DMS114 treated with DMSO at 0.1 percent for 48 hours (cell line): ENCODE results near the gene ZFAND3.

Experiments used
- DNase-seq: peaks from one replicate; lab custom pipeline; 2025; ENCODE audit not compliant: unreplicated experiment; lab: John Stamatoyannopoulos, UW

ZFAND3 gene

GRCh38 chr6:37819177-37819801 lies at the start of gene ZFAND3:
TSS of gene ZFAND3 (plus strand) at chr6:37819727. CDS start at chr6:37819946, 219 bp downstream.
- peak; percentile 97 for DNase-seq

DNA sequence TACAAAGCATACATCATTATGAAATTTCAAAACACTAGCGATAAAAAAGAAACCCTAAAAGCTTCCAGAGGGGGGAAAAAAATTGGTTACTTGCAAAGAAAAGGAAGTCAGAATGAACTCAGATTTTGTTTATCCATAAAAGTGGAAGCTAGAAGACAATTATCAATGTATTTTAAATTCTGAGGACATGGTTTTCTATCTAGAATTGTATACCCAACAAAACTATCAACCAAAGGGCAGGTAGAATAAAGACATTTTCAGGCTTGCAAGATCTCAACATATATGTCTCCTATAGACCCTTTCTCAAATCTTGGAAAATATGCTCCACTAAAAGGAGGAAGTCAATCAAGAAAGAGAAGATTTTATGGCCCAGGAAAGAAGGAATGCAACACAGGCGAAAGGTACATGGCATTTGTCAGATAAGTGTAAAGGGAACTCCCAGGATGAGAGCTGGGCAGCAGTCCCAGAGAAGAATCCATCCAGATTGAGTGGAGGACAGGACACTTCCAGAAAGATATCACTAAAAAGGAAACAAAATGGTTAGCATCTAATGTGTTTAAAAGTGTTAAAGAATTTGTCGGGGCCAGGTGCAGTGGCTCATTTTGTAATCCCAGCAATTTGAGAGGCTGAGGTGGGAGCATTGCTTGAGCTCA lies 45.4 kb upstream of the ZFAND3 start:
- DNase-seq, result no peak

DNA sequence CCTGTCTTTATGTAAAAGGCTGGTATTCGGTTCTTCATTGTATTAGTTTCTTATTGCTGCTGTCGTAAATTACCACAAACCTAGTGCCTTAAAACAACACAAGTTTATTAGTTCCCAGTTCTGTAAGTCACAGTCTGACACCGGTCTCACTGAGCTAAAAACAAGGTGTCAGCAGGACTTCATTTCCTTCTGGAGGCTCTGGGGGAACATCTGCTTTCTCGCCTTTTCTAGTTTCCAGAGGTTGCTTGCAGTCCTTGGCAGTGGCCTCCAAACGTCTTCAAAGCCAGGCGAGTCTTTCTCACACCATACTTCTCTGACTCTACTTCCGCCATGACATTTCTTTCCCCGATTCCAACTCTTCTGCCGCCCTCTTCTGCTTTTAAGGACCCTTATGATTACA lies 43.0 kb upstream of the ZFAND3 start:
- DNase-seq, result no peak

GRCh38 chr6:37777272-37777834 lies 42.2 kb upstream of the ZFAND3 start:
- no peak for DNase-seq

DNA sequence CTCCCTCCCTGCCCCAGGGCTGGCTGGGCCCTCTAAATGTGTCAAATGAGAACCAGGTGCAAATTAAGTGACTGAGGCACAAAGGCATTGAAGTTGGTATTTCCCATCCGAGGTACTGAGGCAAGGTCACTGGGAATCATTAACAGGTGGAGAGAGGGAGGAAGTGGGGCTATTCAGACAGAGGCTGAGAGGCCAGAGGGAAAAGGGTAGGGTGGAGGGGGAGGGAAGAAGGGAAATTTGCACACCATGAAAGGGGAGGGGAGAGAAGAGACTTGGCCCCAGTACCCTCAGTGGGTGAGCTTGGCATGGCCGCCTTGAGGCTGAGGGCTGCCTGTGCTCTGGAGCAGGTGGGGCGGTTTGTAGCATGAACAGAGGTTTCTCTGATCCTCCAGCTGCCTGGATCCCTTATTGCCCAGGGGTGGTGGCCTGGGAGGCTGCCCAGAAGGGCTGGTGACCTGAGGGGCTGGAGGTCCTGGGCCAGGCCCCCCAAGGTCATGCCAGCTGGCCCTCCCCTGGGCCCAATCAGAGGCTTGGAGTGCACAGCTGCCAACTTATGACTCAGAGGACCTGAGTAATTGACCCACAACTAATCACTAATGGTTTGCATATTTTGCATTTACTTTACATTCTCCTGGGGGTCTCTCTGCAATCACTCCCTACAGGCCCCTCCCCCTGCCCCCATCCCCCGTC lies 40.3 kb upstream of the ZFAND3 start:
- no peak for DNase-seq

DNA sequence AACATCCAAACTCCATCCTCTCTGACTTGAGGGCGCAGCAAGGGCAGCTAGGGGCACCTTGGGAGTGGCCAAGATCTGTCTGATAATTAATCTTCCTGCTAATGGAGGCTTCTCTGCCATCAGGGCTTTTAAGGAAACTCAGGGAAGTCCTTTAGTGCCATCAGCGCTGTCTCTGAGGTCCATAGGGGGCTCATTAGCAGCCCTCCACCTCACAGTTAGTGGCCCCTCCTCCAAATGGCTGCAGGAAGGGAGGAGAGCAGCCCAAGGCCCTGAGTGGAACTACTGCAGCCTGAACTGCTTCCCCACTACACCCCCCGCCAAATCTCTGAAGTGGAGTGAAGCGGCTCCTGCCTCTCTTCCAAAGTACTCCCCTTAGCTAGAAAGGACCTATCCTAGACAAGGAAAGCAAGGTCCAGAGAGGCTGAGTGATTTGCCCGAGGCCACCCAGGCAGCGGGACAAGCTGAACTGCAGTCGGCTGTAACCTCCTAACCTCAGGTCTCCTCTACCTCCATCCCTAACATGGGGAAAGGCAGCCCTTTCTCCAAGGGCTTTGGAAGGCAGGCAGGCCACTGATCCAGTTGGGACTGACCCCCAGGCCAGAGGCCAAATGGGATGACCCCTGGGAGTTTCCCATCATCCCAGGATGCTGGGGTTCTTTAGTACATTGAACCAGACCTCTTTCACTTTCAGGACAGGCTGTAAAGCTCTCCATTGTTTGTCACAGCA lies 39.5 kb upstream of the ZFAND3 start:
- no peak for DNase-seq

- no peak for DNase-seq
These were observed 37.7 kb upstream of the ZFAND3 start for GRCh38 chr6:37781788-37782187.

GRCh38 chr6:37783025-37783855 lies 36.3 kb upstream of the ZFAND3 start:
- no peak for DNase-seq

- DNase-seq, result no peak
These were observed 35.5 kb upstream of the ZFAND3 start for GRCh38 chr6:37783856-37784584.

DNA sequence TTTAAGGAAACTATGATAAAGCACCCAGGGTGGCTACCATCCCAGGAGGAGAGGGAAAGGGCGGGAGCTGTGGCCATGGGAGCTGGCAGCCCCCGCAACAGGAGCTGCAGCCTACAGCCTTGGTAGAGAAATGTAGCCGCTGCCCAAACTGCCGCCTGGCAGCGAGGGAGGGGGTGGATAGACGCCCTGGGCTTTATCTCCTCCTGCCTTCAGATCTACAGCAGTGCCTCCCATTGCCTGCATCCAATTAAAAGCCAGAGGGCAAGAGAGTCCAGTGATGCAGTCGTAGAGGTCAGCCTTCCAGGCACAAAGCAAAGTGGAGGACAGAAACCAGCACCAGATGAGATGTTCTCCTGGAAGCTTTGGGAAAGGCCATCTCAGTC lies 35.0 kb upstream of the ZFAND3 start:
- no peak for DNase-seq

DNA sequence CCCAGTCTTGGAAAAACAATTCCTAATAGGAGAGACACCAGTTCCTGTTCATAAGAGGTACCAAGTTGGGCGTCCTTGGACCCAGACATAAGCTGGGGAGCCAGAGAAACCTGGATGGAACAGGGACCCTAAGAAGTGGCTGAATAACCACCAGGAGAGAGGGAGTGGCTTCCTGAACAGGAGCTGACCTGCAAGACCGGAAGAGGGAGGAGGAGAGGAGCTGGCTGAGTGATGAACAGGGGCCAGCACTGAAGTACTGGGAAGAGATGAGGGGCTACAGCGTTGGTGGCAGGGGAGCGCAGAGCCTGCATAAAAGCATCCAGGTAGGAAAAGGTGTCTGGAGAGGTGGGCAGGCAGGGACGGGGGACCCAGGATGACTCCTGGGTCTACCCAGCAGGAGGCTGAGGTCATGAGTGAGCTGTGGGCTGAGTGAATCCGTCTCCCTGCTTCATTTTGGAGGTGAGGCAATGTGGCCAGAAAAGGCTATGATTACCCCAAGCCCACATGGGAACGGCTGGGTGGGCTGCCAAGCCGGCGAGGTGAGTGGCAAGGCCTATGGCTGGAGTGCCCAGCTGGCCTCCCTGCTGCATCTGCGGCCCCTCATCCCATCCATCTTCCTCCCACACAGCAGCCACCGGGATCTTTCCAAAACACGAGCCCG lies 34.4 kb upstream of the ZFAND3 start:
- DNase-seq, result no peak

DNA sequence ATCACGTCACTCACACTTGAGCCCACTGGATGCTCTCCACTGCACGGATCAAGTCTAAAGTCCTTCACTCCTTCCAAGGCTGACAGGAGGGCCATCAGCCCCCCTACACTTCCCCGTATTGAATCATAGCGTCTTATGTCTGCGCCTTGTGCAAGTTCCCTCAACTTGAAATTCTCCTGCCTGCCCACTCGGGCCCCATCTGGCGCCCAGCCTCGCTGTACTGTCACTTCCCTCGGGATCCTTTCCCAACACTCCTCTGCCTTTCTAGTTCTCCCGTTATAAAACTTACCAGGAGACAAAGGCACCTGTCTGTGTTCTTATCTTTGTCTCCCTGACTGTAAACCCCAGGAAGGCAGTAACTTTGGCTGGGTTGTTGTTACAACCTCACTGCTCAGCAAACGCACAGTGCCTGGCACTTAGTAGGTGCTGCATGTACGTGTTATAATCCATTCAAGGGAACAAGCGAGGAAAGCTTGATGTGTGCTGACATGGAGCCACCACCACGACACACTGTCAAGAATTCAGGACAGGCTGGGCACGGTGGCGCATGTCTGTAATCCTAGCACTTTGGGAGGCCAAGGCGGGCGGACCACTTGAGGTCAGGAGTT lies 33.8 kb upstream of the ZFAND3 start:
- no peak for DNase-seq

- DNase-seq, result no peak
These were observed 32.3 kb upstream of the ZFAND3 start for GRCh38 chr6:37787216-37787615.

GRCh38 chr6:37788259-37788658 lies 31.3 kb upstream of the ZFAND3 start:
- DNase-seq, result no peak

DNA sequence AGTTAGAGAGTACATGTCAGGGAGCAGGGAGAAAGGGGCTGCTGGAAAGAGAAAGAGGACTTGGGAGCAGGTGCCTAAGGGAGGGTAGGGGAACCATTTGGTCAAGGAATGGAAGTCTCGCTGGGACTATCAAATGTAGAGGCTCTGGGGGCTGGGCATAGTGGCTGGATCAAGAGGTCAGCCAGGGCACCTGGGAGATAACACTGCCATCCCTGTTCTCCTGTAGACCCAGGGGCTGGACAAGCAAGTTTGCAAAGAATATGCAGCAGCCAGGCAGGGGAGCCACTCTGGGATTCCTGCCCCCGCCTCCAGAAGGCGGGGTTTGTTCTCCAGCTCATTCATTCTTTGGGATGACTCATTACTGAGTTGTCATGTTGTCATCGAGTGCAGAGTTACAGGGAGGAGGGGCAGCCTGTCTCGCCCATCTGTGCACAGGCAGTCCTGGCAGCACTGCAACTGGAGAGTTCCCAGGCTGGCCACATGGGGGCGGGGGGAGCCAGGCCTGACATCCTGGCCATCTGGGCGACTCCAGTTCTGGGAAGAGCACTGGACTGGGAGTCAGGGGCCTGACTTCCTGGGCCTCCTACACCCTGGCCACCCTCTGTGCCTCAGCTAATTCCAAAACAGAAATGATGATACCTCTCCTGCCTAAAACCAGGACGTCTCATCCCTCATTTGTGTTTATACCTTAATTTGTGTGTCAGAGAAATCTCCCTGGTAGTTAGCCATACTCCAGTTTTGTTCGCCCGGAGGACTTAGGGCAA lies 28.2 kb upstream of the ZFAND3 start:
- peak; percentile 68 for DNase-seq

GRCh38 chr6:37792457-37793033 lies 27.0 kb upstream of the ZFAND3 start:
- DNase-seq, result no peak

DNA sequence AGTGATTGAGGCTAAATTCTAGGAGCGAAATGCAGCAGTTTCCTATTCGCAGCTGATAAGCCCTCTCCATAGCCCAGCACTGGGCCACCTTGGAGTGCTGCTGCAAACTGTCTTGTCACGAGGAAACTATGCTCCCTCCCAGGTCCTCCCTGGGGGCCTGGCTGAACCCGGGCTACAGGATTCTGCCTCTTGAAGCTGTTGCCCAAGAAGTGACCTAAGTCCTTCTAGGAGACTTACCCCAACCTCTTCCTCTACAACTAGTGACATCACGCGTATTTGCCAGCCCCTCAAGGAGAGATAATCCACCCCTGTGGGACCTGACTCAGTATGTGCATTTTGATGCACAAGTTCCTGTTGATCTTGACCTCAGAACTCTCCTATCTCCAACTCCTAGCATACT lies 26.5 kb upstream of the ZFAND3 start:
- DNase-seq, result no peak

DNA sequence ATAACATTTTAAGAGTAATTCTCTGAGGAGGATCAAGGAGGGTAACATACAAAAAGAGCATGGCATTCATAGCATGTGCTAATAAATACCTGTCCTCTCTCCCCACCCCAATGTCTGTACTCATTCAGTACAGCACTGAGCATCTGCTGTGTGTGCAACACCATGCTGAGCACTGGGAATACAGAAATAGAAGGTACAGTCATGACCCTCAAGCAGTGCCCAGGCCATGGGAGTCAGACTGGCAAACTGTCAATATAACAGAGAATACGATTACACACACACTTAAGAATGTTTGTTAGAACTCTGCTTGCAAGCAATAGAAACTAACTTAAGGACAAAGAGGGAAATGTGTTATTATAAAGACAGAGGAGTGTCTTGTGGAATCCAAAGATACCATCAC lies 24.7 kb upstream of the ZFAND3 start:
- no peak for DNase-seq
